GM12872 (cell line): ENCODE data around the gene EML4.

Experiments used
- CTCF ChIP-seq: IDR thresholded peaks from 3 replicates; pipeline ENCODE4 v1.5.1; 2011; ENCODE audit warnings: low read depth, mild to moderate bottlenecking, low read length, moderate library complexity; ENCODE audit not compliant: insufficient read depth

Gene EML4

GRCh38 chr2:42274863-42275262, 105.7 kb downstream of the EML4 start:
- no peak for TF ChIP-seq CTCF

DNA sequence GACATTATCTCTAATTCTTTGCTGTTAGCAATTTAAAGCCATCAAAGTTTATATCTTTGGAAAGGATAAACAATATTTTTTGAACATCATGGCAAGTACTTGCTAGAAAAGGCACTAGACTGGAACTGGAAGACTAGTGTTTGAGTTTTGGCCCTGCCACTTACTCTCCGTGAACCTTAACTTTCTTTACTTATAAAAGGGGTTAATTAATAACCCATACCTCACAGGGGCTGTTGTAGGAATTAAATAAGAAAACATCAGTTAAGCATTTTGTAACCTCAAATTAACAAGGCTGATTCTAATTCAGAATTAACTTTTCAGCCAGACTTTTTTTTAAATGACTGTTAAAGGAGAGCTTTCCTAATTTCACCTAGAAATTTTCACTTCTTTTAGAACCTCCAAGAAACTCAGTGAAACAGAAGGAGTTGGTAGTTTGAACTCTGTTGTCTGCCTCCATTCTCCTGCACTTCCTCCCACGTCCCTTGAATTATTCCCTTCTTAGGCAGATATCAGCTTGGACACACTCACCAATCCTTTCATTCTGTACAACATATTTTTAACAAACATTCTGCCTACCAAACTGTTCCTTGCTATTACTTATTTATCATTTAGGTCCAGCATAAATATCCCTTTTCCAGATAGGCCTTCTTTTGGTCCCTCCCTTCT, 112.4 kb downstream of the EML4 start:
- no peak for TF ChIP-seq CTCF

DNA sequence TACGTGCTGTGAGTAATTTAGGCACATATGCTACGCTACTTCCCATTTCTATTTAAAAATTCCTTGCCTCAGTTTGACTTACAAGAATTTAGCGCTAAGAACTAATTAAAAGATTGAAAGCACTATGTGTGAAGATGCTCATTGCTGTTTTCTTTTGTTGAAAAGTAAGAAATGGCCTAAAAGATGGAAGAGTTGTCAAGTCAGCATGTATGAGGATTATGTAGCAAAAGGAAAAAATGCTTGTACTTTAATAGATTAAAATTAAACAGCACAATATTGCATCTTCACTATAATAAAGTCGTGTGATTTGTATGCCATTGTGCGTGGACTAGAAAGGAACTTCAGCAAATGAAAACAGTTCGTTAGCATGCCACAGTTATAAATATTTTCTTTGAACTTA, 114.9 kb downstream of the EML4 start:
- no peak for TF ChIP-seq CTCF

GRCh38 chr2:42286268-42286946, 117.3 kb downstream of the EML4 start:
- no peak for TF ChIP-seq CTCF

DNA sequence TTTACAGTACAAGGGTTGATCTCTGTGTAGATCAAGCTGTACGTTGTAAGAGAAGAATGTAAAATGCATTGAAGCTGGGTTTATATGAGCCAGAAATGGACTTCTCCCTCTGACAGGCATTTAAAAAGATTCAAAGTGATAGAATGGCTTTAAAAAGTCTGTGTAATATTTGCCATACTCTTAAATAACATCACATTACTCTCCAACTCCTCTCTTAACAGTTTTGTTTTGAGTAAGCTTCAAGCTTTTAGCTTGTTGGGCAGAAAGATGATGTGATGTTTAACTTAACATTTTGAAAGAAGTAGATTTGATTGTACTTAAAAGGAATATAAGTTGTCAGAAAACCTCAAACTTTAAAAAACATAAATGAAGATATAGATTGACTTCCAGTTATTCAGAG, 119.7 kb downstream of the EML4 start:
- TF ChIP-seq CTCF = no peak

GRCh38 chr2:42289222-42289621, 120.1 kb downstream of the EML4 start:
- TF ChIP-seq CTCF = no peak

DNA sequence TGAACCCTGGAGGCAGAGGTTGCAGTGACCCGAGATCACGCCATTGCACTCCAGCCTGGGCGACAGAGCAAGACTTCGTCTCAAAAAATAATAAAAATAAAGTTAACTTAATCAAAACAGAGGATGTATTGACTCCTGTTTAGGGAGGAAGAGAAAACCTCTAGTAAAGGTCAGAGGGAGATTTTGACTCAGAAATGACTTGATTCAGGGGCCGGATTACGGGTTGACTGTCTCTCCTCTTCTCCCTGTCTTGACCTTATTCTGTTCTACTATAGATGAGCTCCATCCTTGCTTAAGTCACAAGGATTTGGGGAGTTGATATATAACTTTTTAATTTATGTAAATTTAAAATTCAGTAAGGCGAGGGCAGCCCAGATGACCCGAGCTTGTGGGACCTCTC, 120.9 kb downstream of the EML4 start:
- TF ChIP-seq CTCF = no peak
